ENCODE measurements around the gene THAP7. TPM values are rescaled to one million over a fixed set of nuclear protein-coding genes. Genes with fewer than 3 reads are reported as not detected.

The THAP7 gene
- total and polyA plus RNA-seq, 2 donors (not counting 3 experiments of a cell fraction or from before 2014, with no cell fraction given) = 13.5 to 24.4 TPM

- Histone ChIP-seq H3K36me3 (ENCODE audit: control insufficient read depth in 2 of 2, extremely low read depth in 1 of 2, insufficient read depth in 2 of 2, low read length in 2 of 2) (no peaks in the 10 kb centered on the region), H3K27ac (ENCODE audit: insufficient read depth, low read depth, low read length) (no peak overlapping the region), H3K4me2 (ENCODE audit: insufficient read depth, low read length) (no peak overlapping the region), H3K27me3 (ENCODE audit: control insufficient read depth in 2 of 2, insufficient read depth in 2 of 2, low read length in 2 of 2) (peaks cover 4 to 23% of the 10 kb centered on the region in 2 experiments), H3K9ac (replicated peaks; ENCODE audit: extremely low read depth, insufficient read depth, low read length) (no peak overlapping the region), H4K20me1 (replicated peaks; ENCODE audit: control insufficient read depth, extremely low read depth, insufficient read depth, low read length) (no peaks in the 10 kb centered on the region), H3K9me1 (replicated peaks; ENCODE audit: control insufficient read depth, extremely low read depth, insufficient read depth, low read length) (no peaks in the 10 kb centered on the region), H2AFZ (ENCODE audit: low read depth, low read length) (no peak overlapping the region), H3K79me2 (ENCODE audit: control insufficient read depth, insufficient read depth, low read length) (no peaks in the 10 kb centered on the region), H3K4me1 (ENCODE audit: control insufficient read depth, extremely low read depth, insufficient read depth, low read length) (peaks cover 5% of the 10 kb centered on the region), H3K4me3 (replicated peaks in 1 of 3; ENCODE audit: insufficient read depth in 1 of 3, low read depth in 1 of 3, low read length in 3 of 3) (no peak overlapping the region), H3K9me3 (replicated peaks; ENCODE audit: control insufficient read depth, insufficient read depth, low read length) (no peaks in the 10 kb centered on the region)
- DNase-seq (ENCODE audit: low read depth, low spot score) (no peak), FAIRE-seq (no peak)
- intact Hi-C loops (cut with micrococcal nuclease) = loop anchor here (1.0 to 5.0 kb wide), 2 partner anchors 45 to 77 kb away; partner anchors contain the start of gene CRKL
- CTCF ChIA-PET = interaction anchor here (1.1 to 2.5 kb wide), 4 partner anchors 9 to 77 kb away, joined by 3 to 6 read pairs (median 4); no protein-coding TSS in a partner anchor
- no TSS peak for BruUV-seq (replicated peaks)
- POLR2A ChIA-PET = no interaction called here
- dilution Hi-C loops (cut with MboI; ENCODE audit: extremely low pct_ligation_motif_present, low sequenced_read_pairs) = no loop called here
- TF ChIP-seq, protein P1, sequence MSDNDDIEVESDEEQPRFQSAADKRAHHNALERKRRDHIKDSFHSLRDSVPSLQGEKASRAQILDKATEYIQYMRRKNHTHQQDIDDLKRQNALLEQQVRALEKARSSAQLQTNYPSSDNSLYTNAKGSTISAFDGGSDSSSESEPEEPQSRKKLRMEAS (IDR thresholded peaks at IDR 0.05; ENCODE audit: insufficient read depth, insufficient read length) = no peak
- TF ChIP-seq EZH2 (IDR thresholded peaks at IDR 0.05; ENCODE audit: borderline replicate concordance, low read depth, low read length, severe bottlenecking) = no peak
- TF ChIP-seq MYC (IDR thresholded peaks at IDR 0.05; ENCODE audit: low read depth, low read length) = no peak
- TF ChIP-seq POLR2AphosphoS5 (IDR thresholded peaks at IDR 0.05; ENCODE audit: insufficient read depth, low read depth, low read length) = no peak
- no peak for TF ChIP-seq POLR2A (IDR thresholded peaks at IDR 0.05; ENCODE audit: low read depth, low read length)
- no peak for TF ChIP-seq CTCF (IDR thresholded peaks at IDR 0.05; ENCODE audit: extremely low read depth in 1 of 2, insufficient read depth in 1 of 2, low read depth in 1 of 2, low read length in 2 of 2)
- no peak for TF ChIP-seq FOS (IDR thresholded peaks at IDR 0.05; ENCODE audit: borderline replicate concordance, insufficient read depth, low read length)
- no peak for TF ChIP-seq GATA2 (IDR thresholded peaks at IDR 0.05; ENCODE audit: insufficient read depth, insufficient read length, low read depth, low read length)
- TF ChIP-seq JUN (IDR thresholded peaks at IDR 0.05; ENCODE audit: borderline replicate concordance, insufficient read depth, insufficient read length, low read depth) = no peak
These were observed 39.4 kb downstream of the THAP7 start for GRCh38 chr22:20962491-20962945.

All from endothelial cell of umbilical vein (primary cell).